ENCODE results near the gene UBA1.

Gene UBA1

DNA sequence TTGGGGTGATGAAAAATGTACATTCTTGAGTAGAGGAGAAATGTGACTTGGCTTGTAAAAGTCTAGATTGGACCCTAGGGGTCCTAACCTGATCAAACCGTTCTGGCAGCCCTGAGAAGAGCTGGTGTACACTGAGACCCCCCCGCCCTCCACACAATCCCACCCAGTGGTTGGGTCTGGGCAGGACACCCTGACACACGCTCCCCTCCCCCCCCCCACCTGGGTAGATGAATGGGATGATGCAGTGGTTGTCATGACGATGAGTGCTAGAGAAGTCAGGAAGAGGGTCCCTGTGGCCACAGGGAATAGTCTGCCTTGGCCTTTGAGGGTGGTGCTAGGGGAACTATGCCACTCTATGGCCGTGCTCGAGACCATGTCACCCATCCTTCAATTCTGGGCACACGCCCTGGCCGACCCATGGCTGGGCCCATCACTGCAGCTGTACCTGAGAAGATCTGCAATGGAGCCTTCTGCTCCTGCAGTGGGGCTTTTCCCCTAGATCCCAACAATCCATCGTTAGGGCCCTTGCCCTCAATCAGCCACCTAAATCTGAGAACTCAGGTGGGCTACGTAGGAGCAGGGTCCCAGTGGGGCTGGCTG is 29.2 kb downstream of the UBA1 start:
- H3K36me3 ChIP-seq (ENCODE audit: control insufficient read depth, insufficient read depth, low read length): peaks cover 15% of the 10 kb centered on the region
- no peaks in the 10 kb centered on the region for H3K27me3 ChIP-seq (replicated peaks; ENCODE audit: control insufficient read depth, insufficient read depth, low read length)
- TF ChIP-seq, protein P1, sequence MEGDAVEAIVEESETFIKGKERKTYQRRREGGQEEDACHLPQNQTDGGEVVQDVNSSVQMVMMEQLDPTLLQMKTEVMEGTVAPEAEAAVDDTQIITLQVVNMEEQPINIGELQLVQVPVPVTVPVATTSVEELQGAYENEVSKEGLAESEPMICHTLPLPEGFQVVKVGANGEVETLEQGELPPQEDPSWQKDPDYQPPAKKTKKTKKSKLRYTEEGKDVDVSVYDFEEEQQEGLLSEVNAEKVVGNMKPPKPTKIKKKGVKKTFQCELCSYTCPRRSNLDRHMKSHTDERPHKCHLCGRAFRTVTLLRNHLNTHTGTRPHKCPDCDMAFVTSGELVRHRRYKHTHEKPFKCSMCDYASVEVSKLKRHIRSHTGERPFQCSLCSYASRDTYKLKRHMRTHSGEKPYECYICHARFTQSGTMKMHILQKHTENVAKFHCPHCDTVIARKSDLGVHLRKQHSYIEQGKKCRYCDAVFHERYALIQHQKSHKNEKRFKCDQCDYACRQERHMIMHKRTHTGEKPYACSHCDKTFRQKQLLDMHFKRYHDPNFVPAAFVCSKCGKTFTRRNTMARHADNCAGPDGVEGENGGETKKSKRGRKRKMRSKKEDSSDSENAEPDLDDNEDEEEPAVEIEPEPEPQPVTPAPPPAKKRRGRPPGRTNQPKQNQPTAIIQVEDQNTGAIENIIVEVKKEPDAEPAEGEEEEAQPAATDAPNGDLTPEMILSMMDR (IDR thresholded peaks at IDR 0.05; ENCODE audit: insufficient read depth, low read length, poor library complexity, severe bottlenecking): no peak
- no peak overlapping the region for H3K4me3 ChIP-seq (replicated peaks; ENCODE audit: low read depth, low read length)
- DNase-seq (ENCODE audit: extremely low read depth, insufficient read length): no peak

DNA sequence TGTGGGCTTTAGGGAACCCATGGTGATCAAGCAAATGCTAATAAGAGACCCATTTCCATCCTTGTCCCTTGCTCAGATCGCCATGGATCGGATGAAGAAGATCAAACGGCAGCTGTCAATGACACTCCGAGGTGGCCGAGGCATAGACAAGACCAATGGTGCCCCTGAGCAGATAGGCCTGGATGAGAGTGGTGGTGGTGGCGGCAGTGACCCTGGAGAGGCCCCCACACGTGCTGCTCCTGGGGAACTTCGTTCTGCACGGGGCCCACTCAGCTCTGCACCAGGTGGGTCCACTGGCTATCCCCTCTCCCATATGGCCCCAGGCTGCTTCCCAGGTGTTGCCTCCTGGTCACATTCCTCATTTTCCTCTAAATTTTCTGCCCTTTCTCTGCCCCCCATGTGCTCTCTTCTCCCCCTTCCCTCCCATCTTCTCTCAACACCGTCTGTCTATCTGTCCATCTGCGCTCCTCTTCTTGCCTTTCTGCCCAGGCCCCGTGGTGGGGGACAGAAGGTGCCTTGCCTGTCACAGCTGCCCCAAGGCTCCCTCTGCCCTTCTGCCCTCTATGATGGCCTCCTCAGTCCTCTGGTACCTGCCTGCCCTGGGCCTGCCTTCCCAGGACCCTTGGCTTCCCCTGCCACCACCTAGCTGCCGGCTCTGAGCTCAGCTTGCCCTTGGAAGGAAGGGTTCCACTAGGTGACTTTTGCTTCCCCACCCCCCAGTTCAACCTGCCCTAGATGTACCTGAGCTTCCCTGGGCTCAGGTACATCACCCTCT is 30.0 kb downstream of the UBA1 start:
- Histone ChIP-seq H3K4me3 (replicated peaks; ENCODE audit: low read depth, low read length) (no peak overlapping the region), H3K36me3 (ENCODE audit: control insufficient read depth, insufficient read depth, low read length) (peaks cover 15% of the 10 kb centered on the region)
- TF ChIP-seq, protein P1 (IDR thresholded peaks at IDR 0.05; ENCODE audit: insufficient read depth, low read length, poor library complexity, severe bottlenecking): no peak

DNA sequence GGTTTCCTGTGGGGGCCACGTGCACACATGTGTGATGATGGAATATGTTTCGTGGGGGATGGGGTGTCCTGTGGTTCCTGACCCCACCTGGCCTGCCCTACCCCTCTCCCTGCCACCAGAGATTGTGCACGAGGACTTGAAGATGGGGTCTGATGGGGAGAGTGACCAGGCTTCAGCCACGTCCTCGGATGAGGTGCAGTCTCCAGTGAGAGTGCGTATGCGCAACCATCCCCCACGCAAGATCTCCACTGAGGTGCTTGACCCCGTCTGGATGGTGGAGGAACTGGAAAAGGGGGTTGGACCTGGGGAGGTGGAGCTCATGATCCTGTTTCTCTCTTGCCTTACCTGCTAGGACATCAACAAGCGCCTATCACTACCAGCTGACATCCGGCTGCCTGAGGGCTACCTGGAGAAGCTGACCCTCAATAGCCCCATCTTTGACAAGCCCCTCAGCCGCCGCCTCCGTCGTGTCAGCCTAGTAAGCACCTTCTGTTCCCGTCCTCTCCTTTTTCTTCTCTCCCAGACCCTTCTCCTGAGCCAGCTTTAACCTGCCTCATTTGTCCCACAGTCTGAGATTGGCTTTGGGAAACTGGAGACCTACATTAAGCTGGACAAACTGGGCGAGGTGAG is 30.8 kb downstream of the UBA1 start:
- Histone ChIP-seq H3K4me3 (replicated peaks; ENCODE audit: low read depth, low read length) (no peak overlapping the region), H3K27me3 (replicated peaks; ENCODE audit: control insufficient read depth, insufficient read depth, low read length) (no peaks in the 10 kb centered on the region), H3K36me3 (ENCODE audit: control insufficient read depth, insufficient read depth, low read length) (peaks cover 15% of the 10 kb centered on the region)
- DNase-seq (ENCODE audit: extremely low read depth, insufficient read length): no peak
- TF ChIP-seq, protein P1 (IDR thresholded peaks at IDR 0.05; ENCODE audit: insufficient read depth, low read length, poor library complexity, severe bottlenecking): no peak

More for the DNA sequence above, 30.0 kb downstream of the UBA1 start:
- no peaks in the 10 kb centered on the region for H3K27me3 ChIP-seq (replicated peaks; ENCODE audit: control insufficient read depth, insufficient read depth, low read length)
- DNase-seq (ENCODE audit: extremely low read depth, insufficient read length): no peak

DNA sequence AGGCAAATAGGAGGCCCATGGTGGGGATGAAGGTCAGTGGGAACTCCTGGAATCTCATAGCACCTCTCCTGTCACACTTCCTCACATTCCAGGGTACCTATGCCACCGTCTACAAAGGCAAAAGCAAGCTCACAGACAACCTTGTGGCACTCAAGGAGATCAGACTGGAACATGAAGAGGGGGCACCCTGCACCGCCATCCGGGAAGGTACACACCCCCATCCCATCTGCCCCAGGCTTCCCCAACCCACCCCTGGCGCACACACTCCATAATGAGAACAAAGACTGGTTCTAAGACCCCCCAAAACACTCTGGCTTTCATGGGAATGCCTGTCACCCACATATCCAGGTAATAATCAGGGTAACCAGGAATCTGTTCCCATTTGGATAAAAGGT is 31.3 kb downstream of the UBA1 start:
- no peaks in the 10 kb centered on the region for H3K27me3 ChIP-seq (replicated peaks; ENCODE audit: control insufficient read depth, insufficient read depth, low read length)
- DNase-seq (ENCODE audit: extremely low read depth, insufficient read length): no peak
- H3K36me3 ChIP-seq (ENCODE audit: control insufficient read depth, insufficient read depth, low read length): peaks cover 15% of the 10 kb centered on the region
- no peak overlapping the region for H3K4me3 ChIP-seq (replicated peaks; ENCODE audit: low read depth, low read length)
- TF ChIP-seq, protein P1 (IDR thresholded peaks at IDR 0.05; ENCODE audit: insufficient read depth, low read length, poor library complexity, severe bottlenecking): no peak

DNA sequence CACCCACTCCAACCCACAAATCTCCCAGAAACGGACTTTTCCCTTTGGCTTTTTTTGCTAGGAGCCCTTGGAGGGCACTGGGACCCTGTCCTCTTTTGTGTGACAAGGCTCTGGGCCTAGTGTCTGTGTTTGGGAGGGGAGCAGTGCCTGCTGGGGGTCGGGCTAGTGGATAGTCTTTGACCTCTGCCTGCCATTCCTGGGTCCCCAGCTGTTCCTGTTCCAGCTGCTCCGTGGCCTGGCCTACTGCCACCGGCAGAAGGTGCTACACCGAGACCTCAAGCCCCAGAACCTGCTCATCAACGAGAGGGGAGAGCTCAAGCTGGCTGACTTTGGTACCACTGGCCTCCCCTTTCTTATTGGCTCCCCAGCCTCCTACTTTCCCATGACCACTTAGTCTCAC is 32.4 kb downstream of the UBA1 start:
- TF ChIP-seq, protein P1 (IDR thresholded peaks at IDR 0.05; ENCODE audit: insufficient read depth, low read length, poor library complexity, severe bottlenecking): no peak
- no peak for DNase-seq (ENCODE audit: extremely low read depth, insufficient read length)
- no peaks in the 10 kb centered on the region for H3K27me3 ChIP-seq (replicated peaks; ENCODE audit: control insufficient read depth, insufficient read depth, low read length)
- H3K36me3 ChIP-seq (ENCODE audit: control insufficient read depth, insufficient read depth, low read length): peaks cover 15% of the 10 kb centered on the region
- H3K4me3 ChIP-seq (replicated peaks; ENCODE audit: low read depth, low read length): no peak overlapping the region
